ACC112 (cell line): ENCODE data around the gene PMPCA.

Experiments used
- H2AFZ ChIP-seq: fragments of 200-600 bp; sonication (generic); one replicate; pipeline ENCODE4 v1.6.0; 2017; ENCODE audit warnings: antibody characterized with exemption, low read length; ENCODE audit not compliant: unreplicated experiment
- H3K27ac ChIP-seq: fragments of 200-600 bp; sonication (generic); 2 replicates; pipeline ENCODE4 v1.5.1; 2014; ENCODE audit warnings: low read depth, mild to moderate bottlenecking, antibody characterized with exemption, low read length, moderate library complexity
- H3K27me3 ChIP-seq: fragments of 200-600 bp; sonication (generic); 2 replicates; pipeline ENCODE4 v1.6.1; 2014; ENCODE audit warnings: mild to moderate bottlenecking, antibody characterized with exemption, low read length, moderate library complexity, mixed read lengths; ENCODE audit not compliant: insufficient read depth
- H3K36me3 ChIP-seq: fragments of 200-600 bp; sonication (generic); 2 replicates; pipeline ENCODE4 v1.6.1; 2016; ENCODE audit warnings: mild to moderate bottlenecking, antibody characterized with exemption, low read length, moderate library complexity, mixed read lengths; ENCODE audit not compliant: insufficient read depth
- H3K4me1 ChIP-seq: fragments of 200-600 bp; sonication (generic); one replicate; pipeline ENCODE4 v1.6.1; 2016; ENCODE audit warnings: low read length, mixed read lengths; ENCODE audit not compliant: insufficient read depth, unreplicated experiment, control insufficient read depth
- H3K4me3 ChIP-seq: fragments of 200-600 bp; sonication (generic); 2 replicates; pipeline ENCODE4 v1.5.1; 2014; ENCODE audit warnings: mild to moderate bottlenecking, low read depth, low read length
- H3K79me2 ChIP-seq: fragments of 200-600 bp; sonication (generic); one replicate; pipeline ENCODE4 v1.6.0; 2016; ENCODE audit warnings: low read length; ENCODE audit not compliant: control insufficient read depth, unreplicated experiment, insufficient read depth

Gene PMPCA

DNA sequence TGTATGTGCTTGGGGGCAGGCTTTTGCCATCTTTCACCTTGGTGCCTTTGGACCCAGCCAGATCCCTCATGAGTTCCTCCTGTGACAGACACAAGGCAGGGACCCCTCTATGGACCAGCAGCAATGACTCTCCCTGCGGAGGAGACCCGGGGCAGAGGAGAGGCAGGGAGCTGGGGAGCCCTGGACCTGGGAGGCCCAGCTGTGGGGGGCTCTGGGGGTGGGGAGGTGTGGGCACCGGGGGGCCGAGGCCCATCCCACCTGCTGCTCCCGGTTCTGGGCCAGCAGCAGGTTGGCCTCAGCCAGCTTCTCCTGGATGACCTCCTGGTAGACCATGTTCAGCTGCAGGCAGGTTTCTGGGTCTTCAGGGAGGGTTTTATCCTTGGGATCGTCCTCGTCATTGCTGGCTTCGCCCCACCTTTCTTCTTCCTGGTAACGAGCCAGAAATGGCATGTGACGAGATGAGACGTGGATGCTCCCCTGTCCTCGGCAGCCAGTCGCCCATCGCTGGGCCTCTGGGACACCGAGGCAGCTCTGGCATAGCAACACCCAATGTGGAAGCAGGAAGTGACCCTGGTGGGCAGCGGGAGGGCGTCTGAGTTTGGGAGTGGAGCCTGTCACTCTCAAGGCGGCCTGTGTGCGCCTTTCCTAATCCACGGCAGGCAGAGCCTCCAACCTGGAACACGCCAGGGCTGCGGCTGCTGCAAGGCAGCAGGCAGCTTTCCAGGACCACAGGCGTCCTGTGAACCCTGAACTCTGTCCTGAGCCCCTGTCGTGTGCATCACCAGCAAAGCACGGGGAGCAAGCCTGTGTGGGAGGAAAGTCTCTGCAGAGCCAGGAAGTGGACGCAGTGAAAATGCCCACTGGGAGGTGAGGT lies 14.9 kb upstream of the PMPCA start:
- Histone ChIP-seq H3K4me1 (peaks cover 22% of the 10 kb centered on the region), H2AFZ (no peak overlapping the region), H3K79me2 (peaks cover 23% of the 10 kb centered on the region), H3K4me3 (no peak overlapping the region), H3K36me3 (peaks cover 18% of the 10 kb centered on the region; the same call in 1 of the 2 replicates), H3K27ac (no peak overlapping the region), H3K27me3 (no peaks in the 10 kb centered on the region)

DNA sequence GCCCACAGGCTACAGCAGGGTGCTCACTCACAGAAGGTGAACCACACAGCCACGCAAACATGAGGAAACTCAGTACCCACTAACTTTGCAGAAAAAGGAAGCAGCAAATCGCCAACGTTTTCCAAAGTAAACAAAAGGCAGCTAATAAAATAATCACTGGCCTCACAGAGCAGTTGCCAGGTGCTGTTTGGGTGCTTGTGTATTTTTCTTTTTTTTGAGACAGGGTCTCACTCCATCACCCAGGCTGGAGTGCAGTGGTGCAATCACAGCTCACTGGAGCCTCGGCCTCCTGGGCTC lies 14.3 kb upstream of the PMPCA start:
- Histone ChIP-seq H3K4me3 (no peak overlapping the region), H3K36me3 (peaks cover 18% of the 10 kb centered on the region; the same call in 1 of the 2 replicates)

DNA sequence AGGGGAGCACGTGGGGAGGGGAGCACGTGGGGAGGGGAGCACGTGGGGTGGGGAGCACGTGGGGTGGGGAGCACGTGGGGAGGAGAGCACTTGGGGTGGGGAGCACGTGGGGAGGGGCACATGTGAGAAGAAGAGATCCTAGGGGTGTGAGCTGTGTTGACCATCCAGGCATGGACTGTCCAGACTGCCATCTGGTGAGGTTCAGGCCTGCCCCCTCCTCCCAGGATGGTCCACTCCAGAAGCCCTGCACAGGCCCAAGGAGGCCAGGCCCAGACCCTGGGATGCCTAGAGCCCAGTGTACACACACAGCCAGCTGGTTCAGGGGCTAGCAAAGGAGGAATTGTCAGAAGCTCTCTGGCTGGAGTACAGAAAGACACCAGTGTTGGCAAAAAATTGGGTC lies 12.8 kb upstream of the PMPCA start:
- Histone ChIP-seq H3K27me3 (no peaks in the 10 kb centered on the region), H3K36me3 (peaks cover 18% of the 10 kb centered on the region; the same call in 1 of the 2 replicates), H2AFZ (no peak overlapping the region), H3K27ac (no peak overlapping the region), H3K4me3 (no peak overlapping the region), H3K4me1 (peaks cover 22% of the 10 kb centered on the region), H3K79me2 (peaks cover 23% of the 10 kb centered on the region)

More for the DNA sequence above, 14.3 kb upstream of the PMPCA start:
- Histone ChIP-seq H3K27me3 (no peaks in the 10 kb centered on the region), H3K27ac (no peak overlapping the region), H3K79me2 (peaks cover 23% of the 10 kb centered on the region), H2AFZ (no peak overlapping the region), H3K4me1 (peaks cover 23% of the 10 kb centered on the region)

DNA sequence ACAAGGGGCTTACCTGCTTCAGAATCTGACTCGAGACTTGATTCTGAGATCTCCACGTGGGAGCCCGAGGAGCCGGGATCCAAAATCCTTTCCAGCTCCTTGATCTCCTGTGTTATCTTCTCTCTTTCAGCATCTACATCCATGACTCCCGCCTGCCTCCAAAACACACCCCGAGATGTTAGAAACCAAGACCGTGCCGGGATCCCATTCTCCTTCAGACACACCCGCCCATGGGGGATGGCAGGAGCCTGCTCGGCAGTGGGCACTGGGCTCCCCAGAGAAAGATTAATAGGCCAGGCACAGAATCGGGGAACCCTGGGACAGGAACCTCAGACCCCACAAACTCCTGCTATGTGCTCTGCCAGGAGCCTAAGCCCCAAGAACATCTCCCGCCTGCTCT lies 12.2 kb upstream of the PMPCA start:
- H3K4me3 ChIP-seq = peak overlapping the region; percentile 99
- H3K36me3 ChIP-seq = peaks cover 18% of the 10 kb centered on the region; the same call in 1 of the 2 replicates
- H3K79me2 ChIP-seq = peaks cover 23% of the 10 kb centered on the region

DNA sequence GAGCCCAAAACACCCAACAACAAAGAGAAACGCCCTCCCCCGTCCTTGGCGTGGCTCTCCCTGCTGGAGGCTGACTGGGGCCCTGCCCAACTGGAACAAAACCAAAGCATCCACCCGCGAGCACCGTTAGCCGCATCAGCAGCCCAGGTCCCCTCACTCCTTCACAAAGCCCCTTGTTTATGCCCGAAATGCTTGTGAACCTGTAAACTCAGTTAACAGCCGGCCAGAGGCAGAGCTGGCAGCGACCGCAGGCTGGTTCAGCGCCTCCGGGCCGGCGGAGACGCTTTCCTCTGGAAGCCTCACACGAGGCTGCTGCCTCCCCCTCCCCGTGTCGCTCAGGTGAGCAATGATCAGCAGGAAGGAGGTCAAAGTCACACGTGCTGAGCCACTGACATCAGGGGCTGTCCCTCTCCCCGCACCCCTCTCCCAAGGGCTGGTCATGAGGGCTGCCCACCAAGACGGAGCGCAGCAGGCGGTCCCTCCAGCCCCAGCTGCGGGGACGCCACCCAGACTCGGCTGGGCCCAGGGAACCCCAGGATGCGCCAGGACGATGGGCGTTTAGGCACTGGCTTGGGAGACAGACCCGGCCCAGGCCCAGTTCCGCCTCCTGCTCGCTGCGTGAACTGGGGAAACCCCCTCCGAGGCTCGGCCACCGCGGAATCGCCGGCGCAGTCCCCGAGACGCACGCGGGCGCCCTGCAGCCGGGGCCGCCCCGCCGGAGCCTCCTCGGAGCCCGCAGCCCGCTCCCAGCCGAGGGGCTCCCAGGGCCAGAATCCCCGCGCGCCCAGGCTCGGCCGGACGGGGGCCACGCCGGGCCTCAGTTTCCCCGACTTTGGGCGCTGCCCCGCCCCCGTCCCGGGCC lies 11.1 kb upstream of the PMPCA start:
- Histone ChIP-seq H3K27me3 (no peaks in the 10 kb centered on the region), H3K27ac (peak overlapping the region; percentile 15; the same call in 1 of the 2 replicates), H3K4me1 (peaks cover 16% of the 10 kb centered on the region), H3K79me2 (peaks cover 23% of the 10 kb centered on the region), H2AFZ (peak overlapping the region; percentile 21), H3K4me3 (peak overlapping the region; percentile 99), H3K36me3 (peaks cover 14% of the 10 kb centered on the region; the same call in 1 of the 2 replicates)

More for the DNA sequence above, 12.2 kb upstream of the PMPCA start:
- Histone ChIP-seq H3K27me3 (no peaks in the 10 kb centered on the region), H3K27ac (no peak overlapping the region), H3K4me1 (peaks cover 16% of the 10 kb centered on the region), H2AFZ (no peak overlapping the region)

DNA sequence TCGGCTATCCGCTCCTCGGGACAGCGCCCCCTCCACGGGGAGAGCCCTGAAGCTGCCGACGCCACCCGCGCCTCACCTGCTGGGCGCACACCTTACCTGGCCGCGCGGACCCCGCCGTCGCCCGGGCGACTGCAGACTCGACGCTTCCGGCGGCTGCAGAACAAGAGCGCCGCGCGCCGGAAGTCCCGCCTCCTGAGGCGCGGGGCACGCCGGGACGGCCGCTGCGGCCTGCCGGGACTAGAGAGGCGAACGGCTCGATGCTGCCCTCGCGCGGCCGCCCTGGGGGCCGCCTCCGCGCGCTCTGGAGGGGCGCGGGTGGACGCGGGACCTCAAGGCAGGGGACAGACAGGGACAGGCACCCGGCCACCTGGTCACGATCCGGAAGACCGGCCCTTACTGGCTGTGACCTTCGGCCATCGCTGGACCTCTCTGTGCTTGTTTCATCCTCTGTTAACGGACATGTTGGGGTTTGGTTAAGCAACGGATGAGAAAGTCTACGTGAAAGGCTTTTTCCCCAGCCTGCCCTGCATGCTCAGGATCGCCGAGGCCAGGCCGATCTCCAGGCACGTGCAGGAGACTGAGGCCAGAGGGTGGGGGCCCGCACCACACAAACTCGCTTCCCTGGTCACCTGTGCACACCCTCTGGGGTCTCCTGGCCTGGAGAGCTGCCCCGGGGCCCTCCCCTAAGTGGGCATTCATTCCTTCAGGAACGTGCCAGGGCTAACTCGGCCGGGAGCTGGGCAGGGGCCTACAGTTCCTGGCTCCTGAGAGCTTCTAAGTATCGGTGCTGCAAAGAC lies 10.2 kb upstream of the PMPCA start, which contains the start of gene SNAPC4:
SNAPC4 (minus strand) TSS at position 133 of the 797 bp plus-strand sequence. CDS start 1,742 bp downstream, outside the sequence.
- H3K79me2 ChIP-seq = peaks cover 25% of the 10 kb centered on the region
- H3K27me3 ChIP-seq = no peaks in the 10 kb centered on the region
- peaks cover 12% of the 10 kb centered on the region; the same call in 1 of the 2 replicates for H3K36me3 ChIP-seq
- peak within 1 kb of the TSS; percentile 21 for H2AFZ ChIP-seq
- H3K4me1 ChIP-seq = peaks cover 16% of the 10 kb centered on the region
- peak within 1 kb of the TSS; percentile 99 for H3K4me3 ChIP-seq
- H3K27ac ChIP-seq = peak within 1 kb of the TSS; percentile 15; the same call in 1 of the 2 replicates

DNA sequence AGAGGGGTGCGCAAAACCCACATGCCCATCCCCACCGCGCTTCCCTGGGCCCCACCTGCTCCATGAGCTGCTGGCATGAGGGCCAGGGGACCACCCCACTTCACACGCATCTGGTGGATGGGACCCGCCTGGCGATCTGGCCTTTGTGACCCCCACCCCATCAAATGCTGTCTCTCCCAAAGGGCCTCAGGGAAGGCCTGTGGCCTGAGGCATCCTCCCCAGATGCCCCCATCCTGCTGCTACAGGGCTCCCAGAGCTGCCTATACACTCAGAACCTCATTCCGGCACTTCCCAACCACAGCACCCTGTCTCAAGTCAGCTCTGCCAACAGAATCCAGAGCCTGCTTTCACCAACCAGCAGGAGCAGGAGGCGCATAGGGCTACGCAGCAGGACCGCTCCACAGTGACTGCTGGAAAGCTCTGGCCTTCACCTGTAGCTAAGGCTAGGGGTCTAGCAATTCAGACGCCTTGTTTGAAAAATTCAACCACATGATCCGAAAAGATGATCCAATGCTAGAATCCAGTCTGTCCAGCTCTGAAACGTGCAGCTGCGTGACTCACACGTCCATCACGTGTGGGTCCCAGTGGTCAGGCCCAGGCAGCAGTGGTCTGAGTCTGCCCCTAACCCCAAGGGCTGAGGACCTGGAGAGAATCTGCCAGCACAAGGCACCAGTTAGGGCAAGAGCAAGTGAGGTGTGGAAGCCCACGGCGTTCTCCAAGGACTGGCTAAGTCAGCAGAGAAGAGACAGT lies 9.1 kb upstream of the PMPCA start:
- Histone ChIP-seq H2AFZ (no peak overlapping the region), H3K27me3 (no peaks in the 10 kb centered on the region), H3K4me1 (peaks cover 16% of the 10 kb centered on the region), H3K36me3 (peaks cover 8% of the 10 kb centered on the region; the same call in 1 of the 2 replicates), H3K27ac (no peak overlapping the region; the same call in 1 of the 2 replicates), H3K79me2 (peaks cover 25% of the 10 kb centered on the region), H3K4me3 (no peak overlapping the region)

DNA sequence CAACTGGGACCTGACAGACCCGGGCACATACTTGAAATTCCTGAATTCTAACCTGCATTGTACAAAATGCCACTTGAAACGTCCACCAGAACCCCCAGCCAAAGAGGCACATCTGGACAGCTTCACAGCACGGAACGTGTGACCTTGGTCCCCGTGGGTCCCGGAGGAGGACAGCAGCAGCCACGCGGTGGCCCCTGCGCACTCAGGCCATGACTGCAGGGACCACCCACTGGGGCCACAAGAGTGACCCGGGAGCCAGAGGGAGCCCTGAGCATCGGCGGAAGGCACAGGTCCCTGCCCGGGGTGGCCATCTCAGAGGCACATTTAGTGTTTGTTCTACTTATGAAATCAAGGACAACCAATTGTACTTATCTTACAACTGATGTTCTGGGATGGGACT lies 8.4 kb upstream of the PMPCA start:
- H3K4me3 ChIP-seq = no peak overlapping the region
- peaks cover 25% of the 10 kb centered on the region for H3K79me2 ChIP-seq
- no peak overlapping the region for H3K27ac ChIP-seq
- H3K27me3 ChIP-seq = no peaks in the 10 kb centered on the region
- peaks cover 16% of the 10 kb centered on the region for H3K4me1 ChIP-seq
- H2AFZ ChIP-seq = no peak overlapping the region
- peaks cover under 1% of the 10 kb centered on the region; the same call in 1 of the 2 replicates for H3K36me3 ChIP-seq

DNA sequence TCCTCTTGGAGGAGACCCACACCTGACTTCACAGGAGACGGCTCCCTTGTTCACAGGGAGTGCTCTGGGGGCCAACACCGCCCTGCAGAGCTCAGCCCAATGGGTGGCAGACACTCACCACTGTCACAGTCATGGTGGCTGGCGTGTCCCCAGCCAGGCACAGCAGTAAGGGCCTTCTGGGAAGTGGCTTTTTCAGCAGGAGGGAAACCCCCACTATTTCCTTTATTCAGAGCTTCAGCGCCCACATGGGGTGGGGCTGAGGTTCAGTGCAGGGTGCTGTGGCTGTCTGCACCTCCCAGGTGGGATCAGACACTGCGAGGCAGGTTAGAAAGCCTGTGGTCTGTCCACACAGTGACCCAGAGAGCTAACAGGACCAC lies 6.9 kb upstream of the PMPCA start:
- Histone ChIP-seq H3K36me3 (no peaks in the 10 kb centered on the region; the same call in 1 of the 2 replicates), H3K4me3 (no peak overlapping the region), H3K27ac (no peak overlapping the region), H3K4me1 (peaks cover 10% of the 10 kb centered on the region), H3K27me3 (no peaks in the 10 kb centered on the region), H3K79me2 (peaks cover 23% of the 10 kb centered on the region), H2AFZ (no peak overlapping the region)
